HS-27A (cell line): Measurements from ENCODE around the gene PFN4.
A peak's percentile ranks its signal among the peaks of the same experiment; 100 is the strongest.
"Not testable (repeated sequence)": the region's sequence is repeated elsewhere in the genome, so short reads cannot be mapped to it uniquely, and the experiment has no call there.

ENCODE experiments used
- DNase-seq: peaks from one replicate; pipeline ENCODE4 v3.0.0-alpha.2; 2012; ENCODE audit warnings: low read depth, missing footprints

Gene PFN4, protein sequence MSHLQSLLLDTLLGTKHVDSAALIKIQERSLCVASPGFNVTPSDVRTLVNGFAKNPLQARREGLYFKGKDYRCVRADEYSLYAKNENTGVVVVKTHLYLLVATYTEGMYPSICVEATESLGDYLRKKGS

DNA sequence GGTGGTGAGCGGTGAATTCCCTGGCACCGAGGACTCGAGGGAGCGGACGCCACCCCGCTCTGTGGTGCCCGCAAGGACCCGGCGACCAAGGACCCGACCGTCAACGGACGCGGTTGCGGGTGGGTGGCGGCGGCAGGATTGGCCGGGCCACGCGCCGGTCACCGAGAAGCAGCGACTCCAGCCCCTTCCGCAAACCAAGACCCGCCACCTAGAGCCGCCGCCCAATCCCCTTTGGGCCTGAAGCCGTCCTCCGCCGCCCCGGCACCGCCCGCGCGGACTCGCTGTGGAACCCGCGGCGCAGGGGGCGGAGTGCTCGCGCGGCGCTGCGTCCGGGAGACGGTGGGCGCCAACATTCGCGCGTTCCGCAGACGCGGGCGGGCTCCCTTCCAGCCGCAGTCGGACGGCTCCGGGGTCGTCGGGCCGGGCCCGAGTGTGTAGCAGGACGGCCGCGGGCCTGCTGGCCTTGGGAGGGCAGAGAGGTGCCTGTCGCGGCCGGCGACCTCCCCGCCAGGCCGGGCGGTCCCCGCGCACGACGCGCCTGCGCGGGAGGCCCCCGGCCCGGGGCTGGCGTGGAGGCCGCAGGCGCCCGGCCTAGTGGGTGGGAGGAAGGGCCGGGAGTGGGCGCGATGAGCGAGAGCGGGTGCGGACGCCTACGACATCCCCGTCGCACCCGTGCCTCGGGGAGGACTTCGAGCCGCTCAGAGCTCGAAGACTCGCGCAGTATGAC lies at the start of gene PFN4, which contains the start of gene FAM228B:
PFN4 (minus strand) TSS at position 140 of the 727 bp plus-strand sequence. CDS start 799 bp downstream, outside the sequence.
FAM228B (plus strand) TSS at position 275 of the 727 bp plus-strand sequence. CDS start 893 bp downstream, outside the sequence.
- DNase-seq: peak; percentile 52

DNA sequence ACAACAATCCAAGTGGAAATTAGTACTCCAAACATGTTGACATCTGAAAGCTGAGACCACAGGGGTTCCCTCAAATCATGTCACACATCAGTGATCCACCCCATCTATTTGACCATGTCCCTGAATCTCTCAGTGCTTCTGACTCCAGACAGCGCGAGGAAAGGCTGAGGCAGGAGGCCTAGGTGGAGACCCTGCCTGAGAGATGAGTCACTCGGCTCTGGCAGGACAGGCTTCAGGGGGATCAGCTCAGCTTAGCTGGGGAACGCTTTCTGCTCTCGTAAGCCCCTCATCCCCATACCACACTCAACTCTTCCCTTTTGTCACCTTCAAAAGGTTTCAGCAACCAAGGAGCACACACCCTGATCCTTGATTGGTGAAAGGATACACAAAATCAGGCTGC lies 45.9 kb upstream of the PFN4 start:
- no peak for DNase-seq

DNA sequence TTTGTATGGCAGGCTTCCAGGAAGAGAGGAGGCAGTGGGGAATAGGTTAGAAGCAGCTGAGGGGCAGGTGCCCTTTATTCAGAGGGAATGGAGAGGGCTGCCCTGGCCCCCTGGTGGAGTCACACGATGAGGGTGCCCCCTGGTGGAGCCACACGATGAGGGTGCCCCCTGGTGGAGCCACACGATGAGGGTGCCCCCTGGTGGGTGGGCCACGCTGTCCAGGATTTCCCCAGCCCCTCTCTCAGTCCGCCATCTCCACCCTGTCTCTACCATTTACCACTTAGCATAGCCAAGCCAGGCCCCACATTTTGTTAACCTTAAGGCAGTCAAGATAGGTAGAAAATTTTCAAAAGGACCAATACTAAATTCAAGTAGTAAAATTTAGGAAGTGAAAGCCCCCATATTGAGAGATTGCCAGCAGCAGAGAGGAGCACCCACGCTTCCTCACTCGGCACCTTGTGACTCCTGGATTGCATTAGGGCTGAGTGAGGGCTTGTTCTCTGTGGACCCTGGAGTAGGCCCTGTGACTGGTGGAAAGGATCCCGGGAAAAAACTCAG lies 41.4 kb upstream of the PFN4 start:
- DNase-seq: no peak

DNA sequence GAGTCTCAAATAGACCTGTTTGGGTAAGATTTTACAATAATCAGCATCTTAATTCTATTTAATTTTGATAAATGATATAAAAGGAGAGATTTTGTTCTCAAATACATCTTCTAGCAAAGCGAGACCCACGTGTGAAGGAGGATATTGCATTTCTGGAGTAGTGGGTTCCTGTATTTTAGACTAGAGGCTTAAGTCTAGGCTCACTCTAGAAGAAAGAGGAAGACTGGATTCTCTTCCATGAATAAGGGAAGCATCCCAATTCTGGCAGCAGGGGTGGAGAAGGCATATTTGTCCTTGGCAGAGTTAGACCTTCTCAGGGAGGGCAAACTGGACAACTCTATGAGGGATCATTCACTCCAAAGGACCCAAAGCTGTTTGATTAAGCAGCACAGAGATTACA lies 40.5 kb upstream of the PFN4 start:
- no peak for DNase-seq

DNA sequence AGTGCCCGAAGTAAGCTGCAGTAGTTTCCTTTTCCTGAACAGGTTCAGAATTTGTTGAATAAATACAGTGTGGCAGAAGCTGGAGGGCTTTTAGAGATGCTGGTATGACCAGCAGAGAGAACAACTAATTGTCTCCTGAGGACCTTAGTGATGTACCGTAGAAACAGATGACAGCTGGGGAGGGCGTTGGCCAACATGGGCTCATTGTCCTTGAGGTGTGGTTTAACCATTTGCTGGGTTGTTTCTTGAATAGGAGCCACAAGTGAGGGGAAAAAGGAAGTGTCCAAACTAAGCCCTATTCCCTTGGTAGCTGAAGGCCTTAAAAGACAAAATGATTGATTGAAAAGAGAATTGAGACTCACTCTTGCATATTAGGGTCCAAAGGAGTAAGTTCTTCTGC lies 40.1 kb upstream of the PFN4 start:
- no peak for DNase-seq

DNA sequence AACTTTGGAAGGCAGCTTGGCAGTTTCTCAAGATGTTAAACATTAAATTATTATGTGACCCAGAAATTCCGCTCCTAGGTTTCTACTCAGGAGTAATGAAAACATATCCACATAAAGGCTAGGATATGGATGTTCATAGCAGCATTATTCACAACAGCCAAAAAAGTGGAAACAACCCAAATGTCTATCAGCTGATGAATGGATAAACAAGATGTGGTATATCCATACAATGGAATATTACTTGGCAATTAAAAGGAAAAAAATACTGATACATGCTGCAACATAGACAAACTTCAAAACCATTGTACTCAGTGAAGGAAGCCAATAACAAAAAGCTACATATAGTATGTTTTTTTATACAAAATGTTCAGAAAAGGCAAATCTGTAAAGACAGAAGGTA lies 39.4 kb upstream of the PFN4 start:
- no peak for DNase-seq

DNA sequence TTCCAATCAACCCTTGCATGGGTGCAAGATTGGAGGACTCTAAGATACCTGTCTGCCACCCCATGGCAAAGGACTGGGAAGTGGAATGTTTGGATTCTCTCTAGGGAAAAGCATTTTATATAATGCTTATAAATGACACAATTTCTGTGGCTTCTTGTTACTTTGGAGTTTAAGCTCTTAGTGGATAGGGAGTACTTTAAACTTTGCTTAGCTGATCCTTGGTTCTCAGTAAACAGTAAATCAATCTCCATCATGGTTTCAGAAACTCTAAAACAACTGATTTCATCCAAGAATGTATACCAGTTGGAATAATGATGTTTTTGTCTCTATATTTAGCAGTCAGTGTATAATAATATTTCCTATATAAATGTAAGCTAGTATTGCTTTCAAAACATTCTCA lies 37.6 kb upstream of the PFN4 start:
- DNase-seq: no peak

DNA sequence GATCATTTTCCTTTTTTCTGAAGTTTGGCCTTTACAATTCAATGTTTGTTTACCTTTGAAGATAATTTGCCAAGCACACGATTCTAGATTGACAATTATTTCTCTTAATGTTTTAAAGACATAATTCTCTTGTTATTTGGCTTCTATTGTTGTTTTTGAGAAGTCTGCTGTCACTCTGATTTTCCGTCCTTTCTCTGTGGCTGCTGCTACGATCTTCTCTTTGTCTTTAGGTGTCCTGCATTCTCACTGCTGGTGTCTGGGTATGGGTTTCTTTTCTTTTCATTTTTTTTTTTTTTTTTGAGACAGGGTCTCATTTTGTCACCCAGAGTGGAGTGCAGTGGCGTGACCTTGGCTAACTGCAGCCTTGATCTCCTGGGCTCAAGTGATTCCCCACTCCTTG lies 36.6 kb upstream of the PFN4 start:
- no peak for DNase-seq

DNA sequence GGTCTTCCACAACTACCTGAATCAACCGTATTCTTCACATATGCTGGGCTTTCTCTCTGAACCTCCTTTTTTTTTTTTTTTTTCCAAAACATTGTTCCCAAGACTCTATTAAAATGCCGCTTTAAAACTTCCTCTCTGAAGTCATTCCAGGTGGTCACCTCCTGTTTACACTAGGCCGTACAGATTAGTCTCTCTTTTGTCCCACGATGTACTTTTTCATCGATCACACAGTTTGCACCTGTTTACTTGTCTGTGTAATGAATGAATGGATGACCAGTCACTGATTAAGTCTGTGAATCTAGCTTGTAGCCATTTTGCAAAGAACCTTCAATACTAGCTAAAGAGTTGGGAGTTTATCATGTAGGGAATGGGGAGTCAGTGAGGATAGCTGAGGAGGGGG lies 35.0 kb upstream of the PFN4 start:
- no peak for DNase-seq

DNA sequence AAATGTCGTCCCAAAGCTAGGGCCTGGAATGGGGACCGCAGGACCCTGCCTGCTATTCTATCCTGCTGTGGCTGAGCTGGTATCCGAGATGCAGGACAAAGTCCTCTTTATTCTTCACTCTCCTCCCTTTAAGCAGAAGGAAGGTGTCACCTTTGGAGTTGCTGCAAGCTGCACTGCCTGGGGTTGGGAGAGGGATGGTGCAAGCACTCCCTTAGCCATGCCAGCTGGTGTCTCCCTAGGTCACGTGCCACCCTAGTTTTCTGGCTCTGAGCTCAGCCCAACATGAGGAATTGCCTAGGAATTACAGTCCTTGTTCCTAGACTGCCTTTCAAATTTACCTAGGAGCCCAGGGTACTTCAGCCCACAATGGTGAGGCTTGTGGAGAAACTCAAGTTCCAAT lies 30.3 kb upstream of the PFN4 start:
- DNase-seq: no peak

DNA sequence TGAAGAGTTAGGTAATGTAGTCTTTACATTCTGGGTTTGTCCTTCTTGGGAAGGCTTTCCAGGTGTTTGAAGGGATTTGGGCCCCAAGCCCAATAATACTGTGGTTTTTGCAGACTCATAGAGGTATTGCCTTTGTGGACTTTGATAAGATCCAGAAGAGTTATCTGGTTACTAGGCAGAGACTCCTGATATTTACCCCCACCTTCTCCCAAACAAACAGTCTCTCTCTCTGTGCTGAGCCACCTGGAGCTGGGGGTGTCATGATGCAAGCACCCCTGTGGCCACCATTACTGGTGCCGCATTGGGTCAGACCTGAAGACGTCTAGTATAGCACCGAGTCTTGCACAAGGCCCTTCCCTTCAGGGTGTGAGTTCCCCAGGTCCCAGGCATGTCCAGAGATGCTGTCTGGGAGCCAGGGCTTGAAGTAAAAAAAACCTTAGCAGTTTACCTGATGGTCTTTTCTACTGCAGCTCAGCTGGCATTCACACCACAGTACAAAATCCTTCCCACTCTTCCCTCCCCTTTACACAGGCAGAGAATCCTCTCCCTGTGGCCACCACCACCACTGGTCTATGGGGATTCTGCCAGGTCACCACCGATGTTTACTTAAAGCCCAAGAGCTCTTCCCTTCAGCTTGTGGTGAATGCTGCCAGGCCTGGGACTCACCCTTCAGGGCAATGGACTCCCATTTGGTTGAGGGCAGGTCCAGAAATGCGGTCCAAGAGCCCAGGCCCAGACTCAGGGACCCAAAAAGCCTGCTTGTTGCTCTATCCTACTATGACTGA lies 29.5 kb upstream of the PFN4 start:
- DNase-seq: no peak

DNA sequence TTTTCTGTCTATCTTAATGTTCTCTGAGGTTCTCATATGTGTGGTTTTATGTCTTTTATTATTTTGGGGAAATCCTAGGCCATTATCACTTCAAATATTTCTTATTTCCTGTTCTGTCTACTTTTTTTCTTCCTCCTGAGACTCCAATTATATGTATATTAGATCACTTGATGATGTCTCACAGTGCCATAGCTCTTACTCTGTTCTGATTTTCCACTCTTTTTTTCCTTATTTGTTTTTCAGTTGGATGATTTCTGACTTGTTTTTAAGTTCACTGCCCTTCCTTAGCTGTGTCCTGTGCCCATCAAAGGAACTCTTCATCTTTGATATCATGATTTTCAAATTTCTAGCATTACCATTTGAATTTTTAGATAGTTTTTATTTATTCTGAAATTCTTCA lies 24.2 kb upstream of the PFN4 start:
- DNase-seq: no peak

DNA sequence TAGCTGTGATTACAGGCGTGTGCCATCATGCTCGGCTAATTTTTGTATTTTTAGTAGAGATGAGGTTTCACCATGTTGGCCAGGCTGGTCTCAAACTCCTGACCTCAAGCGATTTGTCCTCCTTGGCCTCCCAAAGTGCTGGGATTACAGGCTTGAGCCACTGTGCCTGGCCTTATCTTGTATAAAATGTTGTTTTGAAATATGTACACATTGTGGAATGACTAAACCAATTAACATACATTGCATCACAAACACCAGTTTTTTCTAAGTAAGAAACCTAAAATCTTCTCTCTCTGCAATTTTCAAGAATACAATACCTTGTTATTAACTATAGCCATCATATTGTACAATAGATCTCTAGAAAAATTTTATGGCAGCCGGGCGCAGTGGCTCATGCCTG lies 17.2 kb upstream of the PFN4 start:
- not testable (repeated sequence) for DNase-seq

DNA sequence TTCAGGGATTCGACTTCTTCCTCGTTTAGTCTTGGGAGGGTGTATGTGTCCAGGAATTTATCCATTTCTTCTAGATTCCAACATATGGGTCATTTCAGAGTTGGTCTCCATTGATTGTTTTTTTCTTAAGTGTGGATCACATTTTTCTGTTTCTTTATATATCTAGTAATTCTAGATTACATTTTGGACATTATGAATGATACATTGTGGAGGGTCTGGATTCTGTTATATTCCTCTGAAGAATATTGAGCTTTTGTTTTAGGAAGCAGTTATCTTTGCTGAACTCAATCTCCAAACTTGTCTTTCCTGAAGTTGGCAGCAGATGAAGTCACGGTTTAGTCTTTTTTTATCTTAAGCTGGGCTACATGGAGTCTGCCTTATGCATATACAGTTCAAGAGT lies 9.4 kb upstream of the PFN4 start:
- DNase-seq: no peak

DNA sequence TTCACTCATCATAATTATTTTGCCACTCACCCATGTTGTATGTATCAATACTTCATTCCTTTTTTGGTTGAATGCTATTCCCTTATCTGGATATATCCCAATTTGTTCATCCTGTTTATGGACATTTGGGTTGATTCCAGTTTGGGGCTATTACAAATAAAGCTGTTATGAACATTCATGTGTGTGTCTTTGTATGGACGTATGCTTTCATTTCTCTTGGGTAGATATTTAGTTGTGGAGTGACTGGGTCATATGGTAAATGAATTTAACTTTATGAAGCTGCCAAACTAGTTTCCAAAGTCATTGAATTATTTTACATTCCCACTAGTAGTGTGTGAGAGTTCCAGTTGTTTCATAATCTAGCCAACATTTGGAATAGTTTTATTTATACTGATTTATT lies 2.8 kb upstream of the PFN4 start:
- no peak for DNase-seq

DNA sequence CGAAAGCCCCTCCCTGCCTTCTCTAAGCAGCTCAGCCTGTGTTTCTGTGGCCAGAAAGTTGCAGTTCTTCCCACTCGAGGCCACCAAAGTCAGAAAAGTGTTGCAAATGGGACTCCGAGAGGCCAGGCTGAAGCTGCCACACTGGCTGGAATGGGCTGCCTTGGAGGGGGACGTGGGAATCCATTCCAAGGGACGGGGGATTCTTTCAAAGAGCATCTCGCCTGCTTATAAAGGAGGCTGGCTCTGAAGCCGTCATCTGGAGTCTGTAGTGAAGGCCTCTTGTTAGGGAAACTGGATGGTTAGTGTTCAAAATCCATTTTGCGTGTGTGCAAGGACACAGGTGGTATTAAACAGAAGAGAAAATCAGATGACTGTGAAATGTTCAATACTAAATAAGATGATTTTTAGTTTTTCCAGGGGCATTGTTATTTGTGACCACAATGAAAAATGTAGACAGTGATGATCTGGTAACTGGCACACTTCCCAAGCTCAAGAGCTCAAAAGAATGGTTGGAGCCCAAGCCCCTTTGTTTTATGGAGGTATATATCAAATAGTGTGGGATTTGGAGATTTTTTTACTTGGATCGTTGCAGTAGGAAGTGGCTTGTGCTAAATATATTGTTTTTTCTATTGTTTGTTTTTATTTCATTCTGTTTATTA lies 917 bp upstream of the PFN4 start:
- DNase-seq: peak; percentile 26

DNA sequence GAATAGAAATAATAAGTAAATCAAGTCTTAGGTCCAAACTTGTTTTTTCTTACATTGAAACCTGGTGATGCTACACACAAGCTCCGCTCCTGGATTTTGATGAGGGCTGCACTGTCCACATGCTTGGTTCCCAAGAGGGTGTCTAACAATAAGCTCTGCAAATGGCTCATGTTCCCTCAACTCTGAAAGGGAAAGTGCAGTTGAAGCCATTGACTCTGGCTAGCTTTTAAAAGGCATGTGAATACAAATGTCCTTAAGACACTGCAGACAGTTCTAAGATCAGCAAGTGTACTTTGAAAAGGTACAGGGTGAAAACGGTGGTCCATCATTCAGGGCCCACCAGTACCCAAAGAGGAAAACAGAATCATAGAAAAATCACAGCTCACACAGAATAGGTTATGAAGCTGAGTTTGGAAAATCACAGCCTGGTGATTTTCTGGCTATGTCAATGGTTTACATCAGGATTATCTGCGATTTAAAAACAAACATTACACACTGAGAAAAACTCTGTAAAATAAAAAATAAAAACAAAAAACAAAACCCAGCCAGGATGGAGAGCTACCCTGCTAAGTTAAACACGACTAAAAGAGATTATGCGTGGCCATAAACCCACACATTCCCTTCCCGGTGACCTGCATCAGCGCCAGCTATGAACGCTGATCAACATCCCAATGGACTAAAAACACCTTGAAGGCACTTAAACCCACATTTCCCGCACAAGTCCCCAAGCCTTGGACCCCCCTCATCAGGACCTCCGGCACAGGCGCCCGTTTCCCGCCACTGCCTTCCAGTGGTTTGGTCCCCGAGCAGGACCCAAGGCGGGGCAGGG lies 554 bp downstream of the PFN4 start:
- no peak for DNase-seq

DNA sequence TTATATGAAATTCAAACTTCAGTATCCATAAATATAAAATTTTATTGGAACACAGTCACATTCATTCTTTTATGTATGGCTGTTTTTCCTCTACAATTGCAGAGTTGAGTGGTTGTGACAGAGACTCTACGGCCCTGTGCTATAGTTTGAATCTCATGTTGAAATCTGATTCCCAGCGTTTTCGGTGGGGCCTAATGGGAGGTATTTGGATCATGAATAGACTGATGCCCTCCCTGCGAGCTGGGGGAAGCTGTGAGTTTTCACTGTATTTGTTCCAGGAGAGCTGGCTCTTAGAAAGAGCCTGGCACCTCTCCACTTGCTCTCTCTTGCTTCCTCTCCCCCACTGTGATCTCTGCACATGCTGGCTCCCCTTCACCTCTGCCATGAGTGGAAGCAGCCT lies 1.7 kb downstream of the PFN4 start:
- DNase-seq: no peak

DNA sequence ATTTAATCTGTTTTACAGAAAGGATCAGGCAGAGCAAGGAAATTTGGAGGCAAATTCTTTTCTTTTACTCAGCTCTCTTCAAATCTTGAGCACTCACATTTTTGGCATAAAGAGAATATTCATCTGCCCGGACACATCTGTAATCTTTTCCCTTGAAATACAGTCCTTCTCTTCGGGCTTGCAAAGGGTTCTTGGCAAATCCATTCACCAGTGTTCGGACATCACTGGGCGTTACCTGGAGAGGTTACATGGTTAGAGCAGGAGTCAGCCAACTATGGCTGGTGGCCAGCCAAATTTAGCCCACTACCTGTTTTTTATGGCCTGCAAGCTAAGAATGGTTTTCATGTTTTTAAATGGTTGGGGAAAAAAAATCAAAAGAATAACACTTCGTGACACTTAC lies 2.1 kb downstream of the PFN4 start:
- no peak for DNase-seq

DNA sequence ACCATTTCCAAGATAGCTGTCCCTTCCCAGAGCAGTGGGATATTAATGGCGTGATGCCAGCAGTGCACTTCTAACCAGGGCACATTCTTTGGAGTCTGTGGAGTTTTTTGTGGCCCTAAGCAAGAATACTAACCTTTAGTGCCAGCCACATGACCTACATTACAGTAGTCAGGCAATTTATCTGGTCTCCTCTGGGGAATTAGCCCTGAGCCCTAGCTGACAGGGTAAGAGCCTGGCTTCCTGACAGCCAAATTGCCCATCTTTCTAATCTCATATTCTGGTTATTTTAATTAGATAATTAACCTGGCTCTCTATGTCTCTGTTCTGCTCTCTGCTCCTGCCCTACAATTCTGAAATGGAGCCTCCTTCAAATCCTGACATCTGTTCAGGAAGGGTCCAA lies 5.2 kb downstream of the PFN4 start:
- no peak for DNase-seq

DNA sequence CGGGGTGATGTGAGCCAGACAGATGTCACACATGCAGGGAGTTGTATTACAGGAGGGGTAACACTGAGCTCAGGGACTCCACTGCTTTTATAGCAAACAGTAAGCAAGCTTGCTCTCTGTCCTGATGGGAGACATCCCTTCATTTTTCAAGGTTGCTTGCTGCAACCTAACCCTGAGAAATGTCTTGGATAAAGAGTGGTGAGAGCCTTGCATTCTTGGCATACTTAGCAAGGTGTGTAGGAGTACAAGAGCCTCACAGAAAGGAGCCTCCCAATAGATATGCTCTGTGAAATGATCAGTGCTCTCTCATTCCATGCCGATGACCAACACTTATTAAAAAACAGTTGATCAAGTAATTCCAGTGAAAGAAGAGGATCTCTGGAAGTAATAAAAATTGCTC lies 8.1 kb downstream of the PFN4 start:
- no peak for DNase-seq
